Central memory CD8-positive, alpha-beta T cell (primary cell): ENCODE data around the gene LRRN3.
A peak's percentile ranks its signal among the peaks of the same experiment; 100 is the strongest.

Experiments used
- ATAC-seq: fragments of 150-1000 bp; cut with Tn5 transposase; replicated peaks from 2 replicates; pipeline ENCODE4 v1.10.0; 2022; ENCODE audit warnings: mild to moderate bottlenecking, moderate FRiP score, moderate number of reproducible peaks; ENCODE audit not compliant: poor library complexity, severe bottlenecking; ENCODE audit errors: extremely low read depth
- DNase-seq, 2 donors: peaks; one replicate each; pipeline ENCODE4 v3.0.0; 2021; ENCODE audit warnings: low spot score in 2 of 2
- H3K27ac Mint-ChIP-seq: one replicate; pipeline ENCODE4 v1.8.0; 2022; ENCODE audit warnings: low read depth, mild to moderate bottlenecking, moderate library complexity, mixed read lengths
- H3K27me3 Mint-ChIP-seq: one replicate; pipeline ENCODE4 v1.8.0; 2022; ENCODE audit warnings: mixed read lengths
- H3K36me3 Mint-ChIP-seq: one replicate; pipeline ENCODE4 v1.8.0; 2022; ENCODE audit warnings: mild to moderate bottlenecking, moderate library complexity, mixed read lengths; ENCODE audit not compliant: insufficient read depth
- H3K4me1 Mint-ChIP-seq: one replicate; pipeline ENCODE4 v1.8.0; 2022; ENCODE audit warnings: mixed read lengths
- H3K4me3 Mint-ChIP-seq: one replicate; pipeline ENCODE4 v1.8.0; 2022; ENCODE audit warnings: mild to moderate bottlenecking, moderate library complexity, mixed read lengths
- H3K9me3 Mint-ChIP-seq: one replicate; pipeline ENCODE4 v1.8.0; 2022; ENCODE audit warnings: mixed read lengths

LRRN3 gene

GRCh38 chr7:111090846-111091245 is at the start of gene LRRN3:
Gene LRRN3 (plus strand): TSS chr7:111091127. CDS start chr7:111122773, 31,646 bp downstream.
- peaks cover 3% of the 10 kb centered on the region for H3K36me3 Mint-ChIP-seq
- peak within 1 kb of the TSS; percentile 57 for H3K27ac Mint-ChIP-seq
- H3K4me1 Mint-ChIP-seq: peaks cover 5% of the 10 kb centered on the region
- ATAC-seq (peak; percentile 58), DNase-seq (no peak)
- no peaks in the 10 kb centered on the region for H3K9me3 Mint-ChIP-seq
- no peaks in the 10 kb centered on the region for H3K27me3 Mint-ChIP-seq
- peak within 1 kb of the TSS; percentile 64 for H3K4me3 Mint-ChIP-seq

GRCh38 chr7:111041577-111041976 is 49.4 kb upstream of the LRRN3 start:
- Mint-ChIP-seq H3K4me1 (no peaks in the 10 kb centered on the region), H3K27ac (no peak overlapping the region), H3K27me3 (no peaks in the 10 kb centered on the region), H3K9me3 (no peaks in the 10 kb centered on the region), H3K36me3 (no peaks in the 10 kb centered on the region), H3K4me3 (no peak overlapping the region)
- DNase-seq (no peak), ATAC-seq (no peak)

- Mint-ChIP-seq H3K36me3 (no peaks in the 10 kb centered on the region), H3K9me3 (no peaks in the 10 kb centered on the region), H3K27me3 (no peaks in the 10 kb centered on the region), H3K4me1 (no peaks in the 10 kb centered on the region), H3K27ac (no peak overlapping the region), H3K4me3 (no peak overlapping the region)
- no peak for DNase-seq
- ATAC-seq: no peak
These were observed 48.1 kb upstream of the LRRN3 start for GRCh38 chr7:111042842-111043241.

DNA sequence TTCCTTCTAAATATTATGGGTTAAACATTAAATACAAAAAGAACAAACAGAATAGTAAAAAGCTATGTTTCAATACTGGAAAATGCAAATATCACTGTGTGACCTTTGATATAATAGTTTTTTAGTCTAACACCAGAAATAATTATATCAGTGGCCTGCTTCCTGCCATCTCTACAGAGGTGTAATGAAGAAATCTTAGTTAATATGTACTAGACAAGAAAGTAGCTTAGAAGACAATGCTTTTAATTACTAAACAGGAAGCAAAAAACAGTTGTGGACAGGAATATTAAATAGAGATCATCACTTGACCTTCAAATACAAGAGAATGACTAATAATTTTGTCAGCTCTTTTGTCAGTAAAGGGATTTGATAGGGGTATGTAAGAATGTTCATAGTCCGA is 47.4 kb upstream of the LRRN3 start:
- Mint-ChIP-seq H3K9me3 (no peaks in the 10 kb centered on the region), H3K36me3 (no peaks in the 10 kb centered on the region), H3K27ac (no peak overlapping the region), H3K4me3 (no peak overlapping the region), H3K4me1 (no peaks in the 10 kb centered on the region), H3K27me3 (no peaks in the 10 kb centered on the region)
- DNase-seq (no peak), ATAC-seq (no peak)

DNA sequence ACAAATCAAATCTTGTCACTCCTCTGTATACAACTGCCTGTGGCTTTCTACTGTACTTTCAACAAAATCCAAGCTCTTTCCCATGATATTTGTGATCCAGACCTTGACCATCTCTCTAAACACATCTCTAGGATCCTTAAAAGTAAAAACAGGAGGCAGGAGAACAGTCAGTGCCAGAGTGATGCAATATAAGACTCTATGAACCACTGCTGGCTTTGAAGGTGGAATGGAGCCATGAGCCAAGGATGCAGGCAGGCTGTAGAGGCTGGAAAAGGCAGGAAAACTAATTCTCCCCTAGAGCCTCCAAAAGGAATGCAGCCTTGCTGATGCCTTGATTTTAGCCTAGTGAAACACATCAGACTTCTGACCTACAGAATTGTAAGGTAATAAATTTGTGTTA is 45.5 kb upstream of the LRRN3 start:
- no peaks in the 10 kb centered on the region for H3K9me3 Mint-ChIP-seq
- H3K36me3 Mint-ChIP-seq: no peaks in the 10 kb centered on the region
- H3K4me1 Mint-ChIP-seq: no peaks in the 10 kb centered on the region
- DNase-seq (no peak), ATAC-seq (no peak)
- H3K4me3 Mint-ChIP-seq: no peak overlapping the region
- H3K27ac Mint-ChIP-seq: no peak overlapping the region
- no peaks in the 10 kb centered on the region for H3K27me3 Mint-ChIP-seq

- Mint-ChIP-seq H3K27ac (no peak overlapping the region), H3K9me3 (no peaks in the 10 kb centered on the region), H3K36me3 (no peaks in the 10 kb centered on the region), H3K4me3 (no peak overlapping the region), H3K4me1 (no peaks in the 10 kb centered on the region), H3K27me3 (no peaks in the 10 kb centered on the region)
- DNase-seq: no peak
- no peak for ATAC-seq
These were observed 43.3 kb upstream of the LRRN3 start for GRCh38 chr7:111047595-111047994.

- no peak overlapping the region for H3K4me3 Mint-ChIP-seq
- no peaks in the 10 kb centered on the region for H3K9me3 Mint-ChIP-seq
- DNase-seq: no peak
- no peak overlapping the region for H3K27ac Mint-ChIP-seq
- no peaks in the 10 kb centered on the region for H3K4me1 Mint-ChIP-seq
- H3K27me3 Mint-ChIP-seq: no peaks in the 10 kb centered on the region
- no peak for ATAC-seq
- no peaks in the 10 kb centered on the region for H3K36me3 Mint-ChIP-seq
These were observed 40.8 kb upstream of the LRRN3 start for GRCh38 chr7:111049971-111050680.

DNA sequence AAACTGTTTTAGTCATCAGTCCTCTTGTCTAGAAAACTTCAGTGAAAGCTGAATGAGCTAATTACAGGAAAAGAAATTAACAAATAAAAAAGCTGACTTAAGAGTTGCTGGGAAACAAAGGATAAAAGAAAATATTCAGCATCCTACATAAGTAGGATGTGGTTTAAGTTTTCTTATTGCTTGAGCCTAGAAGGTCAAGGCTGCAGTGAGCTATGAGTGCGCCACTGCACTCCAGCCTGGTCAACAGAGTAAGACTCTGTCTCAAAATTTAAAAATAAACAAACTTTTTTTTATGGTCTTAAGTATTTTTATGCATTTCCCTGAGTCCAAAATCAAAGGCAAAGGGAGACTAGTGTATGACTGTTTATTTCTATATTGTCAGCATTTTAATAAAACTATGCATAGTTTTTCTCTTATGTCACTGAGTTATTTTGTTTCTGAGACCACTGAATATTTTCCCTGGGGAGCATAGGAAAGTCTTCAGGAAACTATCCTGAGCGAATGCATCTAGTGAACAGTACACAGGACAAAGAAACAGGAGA is 40.0 kb upstream of the LRRN3 start:
- no peak overlapping the region for H3K4me3 Mint-ChIP-seq

DNA sequence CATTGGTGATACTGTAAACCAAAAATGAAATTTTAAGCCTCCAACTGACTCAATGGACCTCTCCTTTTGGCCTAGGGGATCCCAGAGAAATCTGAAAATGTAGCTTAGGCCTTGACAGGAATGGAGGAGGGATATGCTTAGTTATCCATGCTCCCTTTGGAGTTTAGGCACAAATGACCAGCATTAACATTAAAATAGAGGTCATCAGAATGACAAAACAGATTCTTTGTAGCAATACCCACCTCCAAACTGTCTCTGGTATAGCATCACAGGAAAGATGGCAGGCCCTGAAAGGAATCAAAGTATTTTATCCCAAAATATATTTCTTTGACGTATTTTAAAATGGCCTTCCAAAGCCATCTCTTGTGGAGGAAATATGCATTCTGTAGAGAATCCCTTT is 39.1 kb upstream of the LRRN3 start:
- no peak for ATAC-seq

More for the DNA sequence above, 40.0 kb upstream of the LRRN3 start:
- Mint-ChIP-seq H3K4me1 (no peaks in the 10 kb centered on the region), H3K9me3 (no peaks in the 10 kb centered on the region), H3K27me3 (no peaks in the 10 kb centered on the region), H3K27ac (no peak overlapping the region), H3K36me3 (no peaks in the 10 kb centered on the region)
- ATAC-seq (no peak), DNase-seq (no peak)

GRCh38 chr7:111053035-111053434 is 37.9 kb upstream of the LRRN3 start:
- no peaks in the 10 kb centered on the region for H3K36me3 Mint-ChIP-seq
- ATAC-seq: no peak
- no peaks in the 10 kb centered on the region for H3K27me3 Mint-ChIP-seq
- H3K4me1 Mint-ChIP-seq: no peaks in the 10 kb centered on the region
- no peaks in the 10 kb centered on the region for H3K9me3 Mint-ChIP-seq
- no peak for DNase-seq
- H3K4me3 Mint-ChIP-seq: no peak overlapping the region
- no peak overlapping the region for H3K27ac Mint-ChIP-seq

More for the DNA sequence above, 39.1 kb upstream of the LRRN3 start:
- no peak overlapping the region for H3K4me3 Mint-ChIP-seq
- no peak for DNase-seq
- H3K9me3 Mint-ChIP-seq: no peaks in the 10 kb centered on the region
- no peaks in the 10 kb centered on the region for H3K36me3 Mint-ChIP-seq
- no peak overlapping the region for H3K27ac Mint-ChIP-seq
- H3K4me1 Mint-ChIP-seq: no peaks in the 10 kb centered on the region
- no peaks in the 10 kb centered on the region for H3K27me3 Mint-ChIP-seq

DNA sequence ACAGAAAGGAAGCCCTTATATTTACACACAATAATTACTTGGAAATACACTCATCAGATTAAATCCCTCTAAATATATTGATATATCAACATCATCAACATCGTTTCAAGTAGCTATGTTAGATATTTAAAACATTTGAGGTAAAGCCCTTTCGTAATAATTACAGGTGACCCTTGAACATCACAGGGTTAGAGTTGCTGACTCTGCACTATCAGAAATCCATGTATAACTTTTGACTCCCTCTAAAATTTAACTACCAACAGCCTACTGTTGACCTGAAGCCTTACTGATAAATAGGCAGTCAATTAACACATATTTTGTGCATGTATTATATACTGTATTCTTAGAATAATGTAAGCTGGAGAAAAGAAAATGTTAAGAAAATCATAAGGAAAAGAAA is 34.6 kb upstream of the LRRN3 start:
- H3K4me3 Mint-ChIP-seq: no peak overlapping the region
- DNase-seq: no peak
- H3K36me3 Mint-ChIP-seq: peaks cover 2% of the 10 kb centered on the region
- no peaks in the 10 kb centered on the region for H3K27me3 Mint-ChIP-seq
- no peaks in the 10 kb centered on the region for H3K4me1 Mint-ChIP-seq
- no peak for ATAC-seq
- no peak overlapping the region for H3K27ac Mint-ChIP-seq
- H3K9me3 Mint-ChIP-seq: no peaks in the 10 kb centered on the region

GRCh38 chr7:111057066-111057465 is 33.9 kb upstream of the LRRN3 start:
- H3K4me3 Mint-ChIP-seq: no peak overlapping the region
- no peaks in the 10 kb centered on the region for H3K4me1 Mint-ChIP-seq
- no peak overlapping the region for H3K27ac Mint-ChIP-seq
- no peak for DNase-seq
- ATAC-seq: no peak
- H3K36me3 Mint-ChIP-seq: peaks cover 2% of the 10 kb centered on the region
- H3K27me3 Mint-ChIP-seq: no peaks in the 10 kb centered on the region
- H3K9me3 Mint-ChIP-seq: no peaks in the 10 kb centered on the region

DNA sequence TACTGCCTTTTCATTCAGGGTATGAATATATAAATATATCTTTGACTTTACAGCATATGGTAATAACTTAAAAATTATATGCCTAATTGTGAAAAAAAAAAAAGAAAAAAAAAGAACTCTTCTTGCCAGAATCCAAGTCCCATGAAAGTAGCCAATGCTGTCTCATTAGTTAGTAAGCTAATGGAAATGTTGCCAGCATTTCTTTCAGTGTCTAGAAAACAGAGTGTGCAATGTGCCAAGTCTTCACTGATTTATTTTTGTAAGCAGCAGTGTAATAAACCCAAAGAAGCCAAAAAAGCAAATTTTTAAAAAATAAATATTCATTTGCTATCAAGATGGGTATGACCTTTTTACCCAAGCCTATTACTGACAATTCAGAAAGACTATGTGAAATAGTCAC is 31.1 kb upstream of the LRRN3 start:
- ATAC-seq: no peak
- DNase-seq: no peak
- Mint-ChIP-seq H3K27ac (no peak overlapping the region), H3K36me3 (peaks cover 2% of the 10 kb centered on the region), H3K9me3 (no peaks in the 10 kb centered on the region), H3K4me1 (no peaks in the 10 kb centered on the region), H3K27me3 (no peaks in the 10 kb centered on the region), H3K4me3 (no peak overlapping the region)
